Endothelial cell of umbilical vein (primary cell): Measurements from ENCODE around the gene TNKS2. TPM values are rescaled to one million over a fixed set of nuclear protein-coding genes. Genes with fewer than 3 reads are reported as not detected.

Source experiments
- BruUV-seq: library from RNA; stranded (reverse); fragments of 400-500 nt; replicated peaks from 2 replicates; lab custom pipeline; 2021; lab: Mats Ljungman, UMichigan
- CTCF ChIA-PET: fragments of 300-600, 350-600 bp; sonication (Branson Sonifier 250); formaldehyde crosslinking; loops from one replicate; lab custom pipeline; 2021; ENCODE audit warnings: antibody characterized with exemption, inconsistent platforms; lab: Charles Lee
- POLR2A ChIA-PET: fragments of 300-600, 350-600 bp; sonication (Branson Sonifier 250); formaldehyde crosslinking; loops from one replicate; lab custom pipeline; 2021; ENCODE audit warnings: antibody characterized with exemption, inconsistent platforms; lab: Charles Lee
- DNase-seq: peaks from one replicate; pipeline ENCODE4 v3.0.0-alpha.2; 2011; ENCODE audit warnings: low read depth, low spot score
- FAIRE-seq: peaks from 2 replicates; lab custom pipeline; 2011; peaks lifted over from hg19 to GRCh38; lab: Jason Lieb, UNC
- H2AFZ ChIP-seq: 2 replicates; pipeline ENCODE4 v1.6.0; 2012; ENCODE audit warnings: low read depth, low read length, control low read depth, inconsistent platforms
- H3K27ac ChIP-seq: 2 replicates; pipeline ENCODE4 v1.5.1; 2011; ENCODE audit warnings: low read depth, mild to moderate bottlenecking, control low read depth, low read length, moderate library complexity; ENCODE audit not compliant: insufficient read depth
- H3K27me3 ChIP-seq, 2 experiments: 2 replicates each; pipeline versions ENCODE4 v1.6.0 to v1.6.1; 2011; ENCODE audit warnings: low read length in 2 of 2, mixed read lengths in 1 of 2; ENCODE audit not compliant: control insufficient read depth in 2 of 2, insufficient read depth in 2 of 2
- H3K36me3 ChIP-seq, 2 experiments: 2 replicates in 1 of 2; 3 replicates in 1 of 2; pipeline ENCODE4 v1.5.1; 2011; ENCODE audit warnings: low read length in 2 of 2, mild to moderate bottlenecking in 1 of 2, moderate library complexity in 1 of 2; ENCODE audit not compliant: control insufficient read depth in 2 of 2, insufficient read depth in 2 of 2; ENCODE audit errors: extremely low read depth in 1 of 2
- H3K4me1 ChIP-seq: 3 replicates; pipeline ENCODE4 v1.5.1; 2011; ENCODE audit warnings: mild to moderate bottlenecking, low read length; ENCODE audit not compliant: control insufficient read depth, insufficient read depth; ENCODE audit errors: extremely low read depth
- H3K4me2 ChIP-seq: 2 replicates; pipeline ENCODE4 v1.6.1; 2011; ENCODE audit warnings: low read length, control low read depth, mixed read lengths; ENCODE audit not compliant: insufficient read depth
- H3K4me3 ChIP-seq, 3 experiments: fragments of 200-600 bp in 1 of 3; sonication (generic), shearing (Covaris generic) in 1 of 3; replicated peaks in 1 of 3; 2 replicates each; pipeline ENCODE4 v1.5.1; 2011 to 2016; ENCODE audit warnings: control low read depth in 3 of 3, low read length in 3 of 3, mild to moderate bottlenecking in 2 of 3, inconsistent platforms in 1 of 3, low read depth in 1 of 3, moderate library complexity in 1 of 3; ENCODE audit not compliant: insufficient read depth in 1 of 3
- H3K79me2 ChIP-seq: 2 replicates; pipeline ENCODE4 v1.6.0; 2012; ENCODE audit warnings: low read length, inconsistent platforms; ENCODE audit not compliant: control insufficient read depth, insufficient read depth
- H3K9ac ChIP-seq: replicated peaks from 2 replicates; pipeline ENCODE3; 2011; ENCODE audit warnings: low read length, control low read depth; ENCODE audit not compliant: insufficient read depth; ENCODE audit errors: extremely low read depth
- H3K9me1 ChIP-seq: replicated peaks from 3 replicates; pipeline ENCODE4 v1.6.0; 2011; ENCODE audit warnings: mild to moderate bottlenecking, low read length; ENCODE audit not compliant: control insufficient read depth, insufficient read depth; ENCODE audit errors: extremely low read depth
- H3K9me3 ChIP-seq: replicated peaks from 2 replicates; pipeline ENCODE4 v1.5.1; 2012; ENCODE audit warnings: low read length, inconsistent platforms; ENCODE audit not compliant: control insufficient read depth, insufficient read depth
- H4K20me1 ChIP-seq: replicated peaks from 2 replicates; pipeline ENCODE3; 2011; ENCODE audit warnings: mild to moderate bottlenecking, low read length; ENCODE audit not compliant: control insufficient read depth, insufficient read depth; ENCODE audit errors: extremely low read depth
- EZH2 ChIP-seq: IDR thresholded peaks from 2 replicates; pipeline ENCODE4 v1.6.1; 2012; ENCODE audit warnings: borderline replicate concordance, low read depth, mild to moderate bottlenecking, moderate library complexity, low read length, inconsistent platforms; ENCODE audit not compliant: severe bottlenecking
- FOS ChIP-seq: IDR thresholded peaks from 2 replicates; pipeline ENCODE4 v1.6.1; 2011; ENCODE audit warnings: mild to moderate bottlenecking, low read length, moderate library complexity, borderline replicate concordance; ENCODE audit not compliant: insufficient read depth
- GATA2 ChIP-seq: IDR thresholded peaks from 2 replicates; pipeline ENCODE4 v1.7.0; 2011; ENCODE audit warnings: low read depth, mild to moderate bottlenecking, moderate library complexity, mixed read lengths, low read length; ENCODE audit not compliant: insufficient read length, insufficient read depth
- JUN ChIP-seq: IDR thresholded peaks from 2 replicates; pipeline ENCODE4 v1.6.1; 2011; ENCODE audit warnings: borderline replicate concordance, low read depth; ENCODE audit not compliant: insufficient read length, insufficient read depth
- MYC ChIP-seq: IDR thresholded peaks from one replicate; pipeline ENCODE4 v1.6.1; 2011; ENCODE audit warnings: mild to moderate bottlenecking, low read depth, low read length
- POLR2A ChIP-seq: IDR thresholded peaks from 2 replicates; pipeline ENCODE4 v1.6.1; 2012; ENCODE audit warnings: low read depth, mild to moderate bottlenecking, control low read depth, low read length
- POLR2AphosphoS5 ChIP-seq: IDR thresholded peaks from 2 replicates; pipeline ENCODE4 v1.6.1; 2012; ENCODE audit warnings: low read depth, mild to moderate bottlenecking, control low read depth, low read length, moderate library complexity; ENCODE audit not compliant: insufficient read depth
- dilution Hi-C: fragments of 300-500 bp; cut with MboI; formaldehyde crosslinking; loops from one replicate; pipeline ENCODE4 v1.15.0; 2019; ENCODE audit warnings: low sequenced_read_pairs; ENCODE audit not compliant: extremely low pct_ligation_motif_present
- intact Hi-C: fragments of 100-400 bp; cut with micrococcal nuclease; formaldehyde crosslinking; loops from one replicate; pipeline ENCODE4 v1.10.0; 2022
- polyA plus RNA-seq, 4 experiments: library from polyadenylated mRNA; depleted of rRNA in 3 of 4; stranded (reverse) in 3 of 4; unstranded in 1 of 4; fragments of >200 nt; gene quantifications; 2 replicates each; pipeline versions ENCODE4 v1.2.1 to v1.2.3, GENCODE V29; 2011 to 2012; ENCODE audit warnings: missing spikeins in 1 of 4
- total RNA-seq: library from RNA; stranded (reverse); gene quantifications from 2 replicates; pipeline ENCODE4 v1.2.3, GENCODE V29; 2021
- TF ChIP-seq, protein P1 (sequence below): IDR thresholded peaks from 2 replicates; pipeline ENCODE4 v1.6.1; 2011; ENCODE audit not compliant: insufficient read depth, insufficient read length
- TF ChIP-seq, protein P2 (sequence below), 2 donors: IDR thresholded peaks; 1 replicate in 1 of 2; 2 replicates in 1 of 2; pipeline ENCODE4 v1.5.1; 2011; ENCODE audit warnings: low read length in 2 of 2, mild to moderate bottlenecking in 2 of 2, moderate library complexity in 2 of 2, control low read depth in 1 of 2, inconsistent platforms in 1 of 2, low read depth in 1 of 2; ENCODE audit not compliant: insufficient read depth in 1 of 2; ENCODE audit errors: extremely low read depth in 1 of 2

Gene TNKS2
- total and polyA plus RNA-seq, 2 donors (not counting 3 experiments of a cell fraction or from before 2014, with no cell fraction given) = 13.6 to 34.0 TPM

- no TSS peak for BruUV-seq
- ChIA-PET POLR2A (no interaction called here), CTCF (no interaction called here)
- DNase-seq (no peak), FAIRE-seq (no peak)
- dilution Hi-C loops (no loop called here), intact Hi-C loops (no loop called here)
- Histone ChIP-seq H3K9me3 (no peaks in the 10 kb centered on the region), H3K79me2 (no peaks in the 10 kb centered on the region), H3K36me3 (no peaks in the 10 kb centered on the region), H3K4me3 (no peak overlapping the region), H3K27ac (no peak overlapping the region), H3K4me2 (no peak overlapping the region), H4K20me1 (no peaks in the 10 kb centered on the region), H2AFZ (no peak overlapping the region), H3K4me1 (no peaks in the 10 kb centered on the region), H3K9ac (no peak overlapping the region), H3K9me1 (no peaks in the 10 kb centered on the region), H3K27me3 (peaks cover 22 to 41% of the 10 kb centered on the region in 2 experiments)
- TF ChIP-seq JUN = no peak
- no peak for TF ChIP-seq FOS
- TF ChIP-seq POLR2AphosphoS5 = no peak
- TF ChIP-seq, protein P1, sequence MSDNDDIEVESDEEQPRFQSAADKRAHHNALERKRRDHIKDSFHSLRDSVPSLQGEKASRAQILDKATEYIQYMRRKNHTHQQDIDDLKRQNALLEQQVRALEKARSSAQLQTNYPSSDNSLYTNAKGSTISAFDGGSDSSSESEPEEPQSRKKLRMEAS = no peak
- TF ChIP-seq GATA2 = no peak
- no peak for TF ChIP-seq POLR2A
- TF ChIP-seq EZH2 = no peak
- TF ChIP-seq, protein P2, sequence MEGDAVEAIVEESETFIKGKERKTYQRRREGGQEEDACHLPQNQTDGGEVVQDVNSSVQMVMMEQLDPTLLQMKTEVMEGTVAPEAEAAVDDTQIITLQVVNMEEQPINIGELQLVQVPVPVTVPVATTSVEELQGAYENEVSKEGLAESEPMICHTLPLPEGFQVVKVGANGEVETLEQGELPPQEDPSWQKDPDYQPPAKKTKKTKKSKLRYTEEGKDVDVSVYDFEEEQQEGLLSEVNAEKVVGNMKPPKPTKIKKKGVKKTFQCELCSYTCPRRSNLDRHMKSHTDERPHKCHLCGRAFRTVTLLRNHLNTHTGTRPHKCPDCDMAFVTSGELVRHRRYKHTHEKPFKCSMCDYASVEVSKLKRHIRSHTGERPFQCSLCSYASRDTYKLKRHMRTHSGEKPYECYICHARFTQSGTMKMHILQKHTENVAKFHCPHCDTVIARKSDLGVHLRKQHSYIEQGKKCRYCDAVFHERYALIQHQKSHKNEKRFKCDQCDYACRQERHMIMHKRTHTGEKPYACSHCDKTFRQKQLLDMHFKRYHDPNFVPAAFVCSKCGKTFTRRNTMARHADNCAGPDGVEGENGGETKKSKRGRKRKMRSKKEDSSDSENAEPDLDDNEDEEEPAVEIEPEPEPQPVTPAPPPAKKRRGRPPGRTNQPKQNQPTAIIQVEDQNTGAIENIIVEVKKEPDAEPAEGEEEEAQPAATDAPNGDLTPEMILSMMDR (IDR thresholded peaks at IDR 0.05; ENCODE audit: extremely low read depth in 1 of 2, insufficient read depth in 1 of 2, low read depth in 1 of 2, low read length in 2 of 2) = no peak
- TF ChIP-seq MYC = no peak
Measured at GRCh38 chr10:91782539-91782938, 15.7 kb upstream of the TNKS2 start.
